Right atrium auricular region (tissue), 2 donors: ENCODE results near the gene CTSL. TPM values are rescaled to one million over a fixed set of nuclear protein-coding genes. Genes with fewer than 3 reads are reported as not detected.

ENCODE experiments used
- DNase-seq: peaks from one replicate; pipeline ENCODE4 v3.0.0-alpha.2; 2019; ENCODE audit warnings: low spot score
- H3K27ac ChIP-seq, 2 donors: fragments of 200-600 bp; sonication (generic); 1 replicate in 1 of 2; 2 replicates in 1 of 2; pipeline ENCODE4 v1.5.1; 2016 to 2019
- H3K27me3 ChIP-seq, 2 donors: fragments of 200-600 bp; sonication (generic); one replicate each; pipeline versions ENCODE4 v1.5.1 to v1.6.0; 2017 to 2019
- H3K36me3 ChIP-seq: fragments of 200-600 bp; sonication (generic); one replicate; pipeline ENCODE4 v1.5.1; 2016
- H3K4me1 ChIP-seq, 2 donors: fragments of 200-600 bp; sonication (generic); one replicate each; pipeline versions ENCODE4 v1.5.1 to v1.6.0; 2017 to 2019
- H3K4me3 ChIP-seq, 2 donors: fragments of 200-600 bp; sonication (generic); 1 replicate in 1 of 2; 2 replicates in 1 of 2; pipeline ENCODE4 v1.5.1; 2017 to 2019; ENCODE audit warnings: mild to moderate bottlenecking in 1 of 2, moderate library complexity in 1 of 2
- H3K9me3 ChIP-seq, 2 donors: fragments of 200-600 bp; sonication (generic); one replicate each; pipeline ENCODE4 v1.5.1; 2019
- CTCF ChIP-seq, 2 donors: fragments of 200-600 bp; sonication (generic); IDR thresholded peaks; one replicate each; pipeline ENCODE4 v1.5.1; 2019; ENCODE audit warnings: antibody characterized with exemption in 2 of 2
- total RNA-seq, 2 donors: library from RNA; depleted of rRNA; stranded (reverse); fragments of >200 nt; gene quantifications; one replicate each; pipeline ENCODE4 v1.1.0, GENCODE V29; 2016

The CTSL gene
- total RNA-seq, 2 donors from 2014 or later, result 122 to 169 TPM

- Histone ChIP-seq H3K27ac (no peak overlapping the region), H3K27me3 (no peaks in the 10 kb centered on the region), H3K4me3 (no peak overlapping the region), H3K9me3 (no peaks in the 10 kb centered on the region), H3K4me1 (peaks cover 0 to 42% of the 10 kb centered on the region in 2 donors), H3K36me3 (peaks cover 52% of the 10 kb centered on the region)
- DNase-seq, result no peak
- no peak for TF ChIP-seq CTCF (IDR thresholded peaks at IDR 0.05)
These were observed 5.4 kb downstream of the CTSL start for GRCh38 chr9:87731321-87731720.

- Histone ChIP-seq H3K27me3 (no peaks in the 10 kb centered on the region), H3K4me1 (peaks cover 0 to 33% of the 10 kb centered on the region in 2 donors), H3K27ac (no peak overlapping the region), H3K4me3 (no peak overlapping the region), H3K9me3 (no peaks in the 10 kb centered on the region), H3K36me3 (peaks cover 51% of the 10 kb centered on the region)
- no peak for DNase-seq
- TF ChIP-seq CTCF (IDR thresholded peaks at IDR 0.05), result no peak
These were observed 6.4 kb downstream of the CTSL start for GRCh38 chr9:87732344-87732743.

GRCh38 chr9:87732756-87733155, 6.8 kb downstream of the CTSL start:
- Histone ChIP-seq H3K9me3 (no peaks in the 10 kb centered on the region), H3K27me3 (no peaks in the 10 kb centered on the region), H3K27ac (no peak overlapping the region), H3K4me3 (no peak overlapping the region), H3K4me1 (peaks cover 0 to 28% of the 10 kb centered on the region in 2 donors), H3K36me3 (peaks cover 46% of the 10 kb centered on the region)
- no peak for TF ChIP-seq CTCF (IDR thresholded peaks at IDR 0.05)
- no peak for DNase-seq

- peaks cover 39% of the 10 kb centered on the region for H3K36me3 ChIP-seq
- H3K4me1 ChIP-seq, result peaks cover 0 to 21% of the 10 kb centered on the region in 2 donors
- no peak for TF ChIP-seq CTCF (IDR thresholded peaks at IDR 0.05)
- no peak overlapping the region for H3K4me3 ChIP-seq
- H3K9me3 ChIP-seq, result no peaks in the 10 kb centered on the region
- DNase-seq, result no peak
- no peaks in the 10 kb centered on the region for H3K27me3 ChIP-seq
- H3K27ac ChIP-seq, result no peak overlapping the region
These were observed 7.5 kb downstream of the CTSL start for GRCh38 chr9:87733273-87734052.

GRCh38 chr9:87734106-87734505, 8.2 kb downstream of the CTSL start:
- H3K4me1 ChIP-seq, result peaks cover 0 to 15% of the 10 kb centered on the region in 2 donors
- TF ChIP-seq CTCF (IDR thresholded peaks at IDR 0.05), result no peak
- H3K27me3 ChIP-seq, result no peaks in the 10 kb centered on the region
- no peak for DNase-seq
- peaks cover 33% of the 10 kb centered on the region for H3K36me3 ChIP-seq
- H3K4me3 ChIP-seq, result no peak overlapping the region
- H3K9me3 ChIP-seq, result no peaks in the 10 kb centered on the region
- no peak overlapping the region for H3K27ac ChIP-seq

GRCh38 chr9:87739546-87739945, 13.6 kb downstream of the CTSL start:
- DNase-seq, result no peak
- H3K27me3 ChIP-seq, result no peaks in the 10 kb centered on the region
- no peaks in the 10 kb centered on the region for H3K4me1 ChIP-seq
- no peak overlapping the region for H3K4me3 ChIP-seq
- H3K36me3 ChIP-seq, result no peaks in the 10 kb centered on the region
- TF ChIP-seq CTCF (IDR thresholded peaks at IDR 0.05), result no peak
- H3K9me3 ChIP-seq, result peaks cover 0 to 10% of the 10 kb centered on the region in 2 donors
- no peak overlapping the region for H3K27ac ChIP-seq
